IMR-90 (cell line): ENCODE data around the gene ARMH3. TPM values are rescaled to one million over a fixed set of nuclear protein-coding genes. Genes with fewer than 3 reads are reported as not detected.

Experiments
- ATAC-seq: fragments of 200-7000 bp; cut with Tn5 transposase; 2 replicates; pipeline ENCODE4 v1.9.1; 2020; ENCODE audit warnings: low read depth, mild to moderate bottlenecking, moderate library complexity
- BruUV-seq: library from RNA; stranded (reverse); fragments of 400-500 nt; replicated peaks from 2 replicates; lab custom pipeline; 2021; lab: Mats Ljungman, UMichigan
- CTCF ChIA-PET: fragments of 300-600 bp; formaldehyde crosslinking; extraction: SDS; loops from one replicate; lab custom pipeline; 2021; ENCODE audit warnings: antibody characterized with exemption; lab: Yijun Ruan, JAX
- POLR2A ChIA-PET: fragments of 300-600 bp; sonication (Branson Sonifier 250); formaldehyde crosslinking; loops from one replicate; lab custom pipeline; 2022; ENCODE audit warnings: antibody characterized with exemption; ENCODE audit not compliant: unreplicated experiment; lab: Charles Lee
- DNase-seq: peaks from one replicate; pipeline ENCODE4 v3.0.0; 2013
- H2AFZ ChIP-seq: replicated peaks from 2 replicates; pipeline ENCODE3; 2013; ENCODE audit warnings: low read length, mild to moderate bottlenecking; ENCODE audit not compliant: poor library complexity
- H2AK5ac ChIP-seq: 2 replicates; pipeline ENCODE4 v1.6.1; 2013; ENCODE audit warnings: low read depth, low read length, inconsistent platforms
- H2AK9ac ChIP-seq: replicated peaks from 2 replicates; pipeline ENCODE3; 2013; ENCODE audit warnings: mild to moderate bottlenecking, low read depth, low read length, moderate library complexity; ENCODE audit not compliant: poor library complexity
- H2BK120ac ChIP-seq: 2 replicates; pipeline ENCODE4 v1.6.1; 2013; ENCODE audit warnings: low read depth, low read length, inconsistent platforms
- H2BK15ac ChIP-seq: 3 replicates; pipeline ENCODE4 v1.6.1; 2013; ENCODE audit warnings: low read depth, low read length, inconsistent platforms
- H2BK20ac ChIP-seq: 2 replicates; pipeline ENCODE4 v1.6.1; 2013; ENCODE audit warnings: low read depth, mild to moderate bottlenecking, inconsistent platforms, low read length, moderate library complexity
- H2BK5ac ChIP-seq: 2 replicates; pipeline ENCODE4 v1.6.1; 2013; ENCODE audit warnings: mild to moderate bottlenecking, low read depth, low read length, inconsistent platforms; ENCODE audit not compliant: poor library complexity, severe bottlenecking
- H3K14ac ChIP-seq: replicated peaks from 2 replicates; pipeline ENCODE4 v1.6.1; 2013; ENCODE audit warnings: low read depth, low read length, inconsistent platforms
- H3K18ac ChIP-seq: 2 replicates; pipeline ENCODE4 v1.6.1; 2013; ENCODE audit warnings: low read depth, low read length, control low read depth
- H3K23ac ChIP-seq: 2 replicates; pipeline ENCODE4 v1.6.1; 2013; ENCODE audit warnings: low read depth, low read length, inconsistent platforms
- H3K27ac ChIP-seq: 2 replicates; pipeline ENCODE4 v1.5.1; 2013; ENCODE audit warnings: mild to moderate bottlenecking, control low read depth, low read length; ENCODE audit not compliant: insufficient read depth
- H3K27me3 ChIP-seq: 2 replicates; pipeline ENCODE4 v1.6.1; 2013; ENCODE audit warnings: low read length; ENCODE audit not compliant: control insufficient read depth, insufficient read depth
- H3K36me3 ChIP-seq: 2 replicates; pipeline ENCODE4 v1.6.1; 2013; ENCODE audit warnings: low read length, mixed read lengths; ENCODE audit not compliant: control insufficient read depth, insufficient read depth
- H3K4ac ChIP-seq: 2 replicates; pipeline ENCODE4 v1.6.1; 2013; ENCODE audit warnings: low read depth, low read length, inconsistent platforms
- H3K4me1 ChIP-seq: 2 replicates; pipeline ENCODE4 v1.6.1; 2013; ENCODE audit warnings: low read length, mixed read lengths; ENCODE audit not compliant: control insufficient read depth, insufficient read depth
- H3K4me2 ChIP-seq: 2 replicates; pipeline ENCODE4 v1.6.1; 2013; ENCODE audit warnings: low read depth, mild to moderate bottlenecking, control low read depth, low read length, moderate library complexity
- H3K4me3 ChIP-seq: 2 replicates; pipeline ENCODE4 v1.5.1; 2013; ENCODE audit warnings: low read depth, mild to moderate bottlenecking, control low read depth, low read length, moderate library complexity; ENCODE audit not compliant: insufficient read depth
- H3K56ac ChIP-seq: 2 replicates; pipeline ENCODE4 v1.6.1; 2013; ENCODE audit warnings: low read length, inconsistent platforms; ENCODE audit not compliant: insufficient read depth; ENCODE audit errors: extremely low read depth
- H3K79me1 ChIP-seq, 2 experiments: 2 replicates each; pipeline ENCODE4 v1.6.1; 2013; ENCODE audit warnings: low read length in 2 of 2, inconsistent platforms in 1 of 2, low read depth in 1 of 2
- H3K9ac ChIP-seq: 2 replicates; pipeline ENCODE4 v1.6.1; 2013; ENCODE audit warnings: low read depth, low read length, control low read depth
- H3K9me1 ChIP-seq: 2 replicates; pipeline ENCODE4 v1.6.1; 2013; ENCODE audit warnings: low read length, inconsistent platforms; ENCODE audit not compliant: insufficient read depth
- H3K9me3 ChIP-seq: 2 replicates; pipeline ENCODE4 v1.6.1; 2013; ENCODE audit warnings: low read length; ENCODE audit not compliant: control insufficient read depth, insufficient read depth
- H4K20me1 ChIP-seq: 2 replicates; pipeline ENCODE4 v1.6.1; 2013; ENCODE audit warnings: low read length, inconsistent platforms; ENCODE audit not compliant: insufficient read depth
- H4K5ac ChIP-seq: 2 replicates; pipeline ENCODE4 v1.6.1; 2013; ENCODE audit warnings: mild to moderate bottlenecking, low read depth, low read length, control low read depth
- H4K8ac ChIP-seq, 2 experiments: 2 replicates each; pipeline ENCODE4 v1.6.1; 2013; ENCODE audit warnings: low read depth in 2 of 2, low read length in 2 of 2, control low read depth in 1 of 2, inconsistent platforms in 1 of 2
- H4K91ac ChIP-seq: 2 replicates; pipeline ENCODE4 v1.6.1; 2013; ENCODE audit warnings: low read depth, low read length, inconsistent platforms; ENCODE audit not compliant: insufficient read depth
- BHLHE40 ChIP-seq: fragments of 150-350 bp; IDR thresholded peaks from 2 replicates; pipeline ENCODE4 v1.6.1; 2016; ENCODE audit warnings: mild to moderate bottlenecking, low read depth, low read length
- CEBPB ChIP-seq: IDR thresholded peaks from 2 replicates; pipeline ENCODE4 v1.6.1; 2012; ENCODE audit warnings: low read depth, low read length, improper control_type of control experiment
- CHD1 ChIP-seq: IDR thresholded peaks from 2 replicates; pipeline ENCODE4 v1.6.1; 2012; ENCODE audit warnings: low read depth, low read length, improper control_type of control experiment
- CTCF ChIP-seq: conservative IDR thresholded peaks from 2 replicates; pipeline ENCODE4 v1.5.1; 2012; ENCODE audit warnings: mild to moderate bottlenecking, low read depth, low read length, improper control_type of control experiment
- ELK1 ChIP-seq: fragments of 150-350 bp; IDR thresholded peaks from 2 replicates; pipeline ENCODE4 v1.6.1; 2016; ENCODE audit warnings: low read depth, mild to moderate bottlenecking, low read length, moderate library complexity, borderline replicate concordance
- FOS ChIP-seq: fragments of 150-350 bp; IDR thresholded peaks from 2 replicates; pipeline ENCODE4 v1.6.1; 2016; ENCODE audit warnings: low read depth, low read length
- MAZ ChIP-seq: IDR thresholded peaks from 2 replicates; pipeline ENCODE4 v1.6.1; 2012; ENCODE audit warnings: low read depth, mild to moderate bottlenecking, low read length, improper control_type of control experiment, moderate library complexity, borderline replicate concordance
- MXI1 ChIP-seq: IDR thresholded peaks from 2 replicates; pipeline ENCODE4 v1.6.1; 2012; ENCODE audit warnings: low read depth, mild to moderate bottlenecking, low read length, moderate library complexity, borderline replicate concordance
- POLR2A ChIP-seq: IDR thresholded peaks from 2 replicates; pipeline ENCODE4 v1.6.1; 2012; ENCODE audit warnings: mild to moderate bottlenecking, low read depth, low read length
- RCOR1 ChIP-seq: IDR thresholded peaks from 2 replicates; pipeline ENCODE4 v1.6.1; 2012; ENCODE audit warnings: mild to moderate bottlenecking, low read length, improper control_type of control experiment; ENCODE audit not compliant: insufficient replicate concordance
- RFX5 ChIP-seq: IDR thresholded peaks from 2 replicates; pipeline ENCODE4 v1.8.0; 2012; ENCODE audit warnings: low read depth, mild to moderate bottlenecking, low read length, moderate library complexity
- USF2 ChIP-seq: fragments of 150-350 bp; IDR thresholded peaks from 2 replicates; pipeline ENCODE4 v1.6.1; 2017; ENCODE audit warnings: mild to moderate bottlenecking, antibody characterized with exemption, low read length, low read depth
- WGBS, 2 experiments: methylation state at CpG; one replicate each; pipeline versions ENCODE4 v1.1.5 to v1.1.7; 2013; ENCODE audit warnings: missing lambda C conversion rate in 2 of 2; ENCODE audit not compliant: insufficient read length in 1 of 2; ENCODE audit errors: extremely low coverage in 2 of 2; 5-methylcytosine and 5-hydroxymethylcytosine counted together
- dilution Hi-C: fragments of 300-500 bp; cut with HindIII; formaldehyde crosslinking; loops from one replicate; pipeline ENCODE4 v1.14.3; 2018; ENCODE audit warnings: low sequenced_read_pairs; ENCODE audit not compliant: unreplicated experiment
- in situ Hi-C: fragments of 300-500 bp; cut with MboI; formaldehyde crosslinking; loops from 3 replicates; pipeline ENCODE4 v1.14.3; 2019; ENCODE audit warnings: low sequenced_read_pairs, inconsistent platforms, mixed read lengths
- intact Hi-C: fragments of 100-400 bp; cut with micrococcal nuclease; formaldehyde crosslinking; loops from 2 replicates; pipeline ENCODE4 v1.10.0; 2022
- polyA plus RNA-seq, 3 experiments: library from polyadenylated mRNA; depleted of rRNA; stranded (reverse); fragments of >200 nt; gene quantifications; 2 replicates each; pipeline ENCODE4 v1.2.3, GENCODE V29; 2012; ENCODE audit warnings: low replicate concordance in 1 of 3
- total RNA-seq: library from RNA; depleted of rRNA; stranded (reverse); fragments of >200 nt; gene quantifications from 2 replicates; pipeline ENCODE4 v1.2.3, GENCODE V29; 2012

Gene ARMH3
- total and polyA plus RNA-seq, 2 of the 4 experiments (the other 2 are of a cell fraction), result 12.1 to 13.1 TPM

GRCh38 chr10:102045292-102045691 lies 10.7 kb downstream of the ARMH3 start:
- Histone ChIP-seq H4K8ac (no peak overlapping the region), H3K4me3 (no peak overlapping the region), H3K4me2 (no peak overlapping the region), H2BK120ac (no peak overlapping the region), H4K5ac (no peak overlapping the region), H3K27ac (no peak overlapping the region), H2BK20ac (no peak overlapping the region), H3K56ac (no peak overlapping the region), H2AK5ac (no peak overlapping the region), H2BK15ac (no peak overlapping the region), H4K91ac (no peak overlapping the region), H3K23ac (no peak overlapping the region), H3K79me1 (peaks cover 22 to 64% of the 10 kb centered on the region in 2 experiments), H3K9ac (no peak overlapping the region), H2AK9ac (no peak overlapping the region), H3K4me1 (peaks cover 2% of the 10 kb centered on the region; the same call in 1 of the 2 replicates), H2AFZ (no peak overlapping the region), H3K4ac (no peak overlapping the region), H3K9me3 (no peaks in the 10 kb centered on the region), H4K20me1 (peaks cover 45% of the 10 kb centered on the region), H3K9me1 (peaks cover 4% of the 10 kb centered on the region; the same call in 1 of the 2 replicates), H3K27me3 (no peaks in the 10 kb centered on the region), H3K18ac (no peak overlapping the region), H3K36me3 (no peaks in the 10 kb centered on the region), H2BK5ac (no peak overlapping the region), H3K14ac (no peak overlapping the region)
- DNase-seq (no peak), ATAC-seq (no peak)
- dilution Hi-C loops (no loop called here), intact Hi-C loops (no loop called here), in situ Hi-C loops (no loop called here)
- no peak for TF ChIP-seq ELK1
- no peak for TF ChIP-seq CEBPB
- no peak for TF ChIP-seq BHLHE40
- no peak for TF ChIP-seq POLR2A
- no peak for TF ChIP-seq MAZ
- no peak for TF ChIP-seq CHD1
- TF ChIP-seq CTCF, result no peak
- TF ChIP-seq MXI1, result no peak
- TF ChIP-seq RCOR1, result no peak
- no peak for TF ChIP-seq RFX5
- TF ChIP-seq FOS, result no peak
- no peak for TF ChIP-seq USF2
- no TSS peak for BruUV-seq
- ChIA-PET POLR2A (no interaction called here), CTCF (no interaction called here)
- 80% methylated on average over 1 of the region's 3 CpGs; no CpG with 5 or more reads in 1 of the 2 experiments for WGBS, 2 experiments
